ENCODE measurements around the gene TMC6.

GRCh38 chr17:78146881-78147280 lies 18.3 kb upstream of the TMC6 start:
- TF ChIP-seq CTCF (IDR thresholded peaks at IDR 0.05): no peak
- TF ChIP-seq EZH2phosphoT487 (IDR thresholded peaks at IDR 0.05): no peak
- TF ChIP-seq EZH2 (IDR thresholded peaks at IDR 0.05): no peak

Data from neural progenitor cell (in vitro differentiated cells).